Right renal pelvis (tissue), 4 donors: ENCODE measurements around the gene TSACC. TPM values are rescaled to one million over a fixed set of nuclear protein-coding genes. Genes with fewer than 3 reads are reported as not detected.

Experiments used
- DNase-seq, 4 donors: peaks; one replicate each; pipeline ENCODE4 v3.0.0-alpha.2; 2013; ENCODE audit warnings: low read depth in 4 of 4, low spot score in 3 of 4, missing footprints in 1 of 4
- polyA plus RNA-seq, 4 donors: library from polyadenylated mRNA; unstranded; fragments of 120-200 nt; gene quantifications; one replicate each; pipeline ENCODE4 v1.2.1, GENCODE V29; 2013; ENCODE audit not compliant: insufficient read length in 4 of 4

The TSACC gene
- polyA plus RNA-seq, 4 donors, result 0.62 to 1.7 (median 0.94) TPM

DNA sequence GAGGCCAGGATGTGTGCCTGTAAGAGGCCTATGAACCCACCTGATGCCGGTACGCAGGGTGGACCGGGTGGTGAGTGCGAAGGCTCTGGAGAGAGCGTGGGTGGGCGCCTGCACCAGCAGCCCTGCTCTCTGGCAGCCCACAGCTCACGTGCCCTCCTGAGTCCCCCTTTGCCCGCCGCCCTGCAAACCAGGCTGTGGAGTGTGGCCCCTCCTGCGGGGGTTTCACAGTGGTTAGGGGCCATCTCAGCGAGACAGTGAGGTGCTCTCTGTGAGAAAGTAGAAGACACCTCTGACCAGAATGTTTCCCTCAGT lies 53.0 kb downstream of the TSACC start:
- DNase-seq, result no peak

DNA sequence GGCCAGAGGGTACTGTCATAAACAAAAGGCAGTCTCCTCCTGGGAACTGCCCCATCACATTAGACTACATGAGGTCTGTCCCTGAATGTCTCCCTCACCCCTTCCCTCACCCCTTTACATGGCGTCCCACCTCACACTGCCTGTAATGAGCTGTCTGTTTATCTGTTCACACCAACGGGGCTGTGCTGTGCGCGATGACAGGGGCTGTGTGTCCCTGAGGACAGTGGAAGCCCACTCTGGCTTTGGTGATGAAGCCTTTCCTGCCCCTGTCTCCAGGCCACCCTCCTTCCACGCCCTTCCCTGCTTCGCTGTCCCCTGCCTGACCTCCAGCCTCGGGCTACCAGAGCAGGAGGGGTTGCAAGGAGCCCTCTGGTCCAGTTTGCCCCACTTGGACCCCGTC lies 53.4 kb downstream of the TSACC start:
- DNase-seq, result no peak

DNA sequence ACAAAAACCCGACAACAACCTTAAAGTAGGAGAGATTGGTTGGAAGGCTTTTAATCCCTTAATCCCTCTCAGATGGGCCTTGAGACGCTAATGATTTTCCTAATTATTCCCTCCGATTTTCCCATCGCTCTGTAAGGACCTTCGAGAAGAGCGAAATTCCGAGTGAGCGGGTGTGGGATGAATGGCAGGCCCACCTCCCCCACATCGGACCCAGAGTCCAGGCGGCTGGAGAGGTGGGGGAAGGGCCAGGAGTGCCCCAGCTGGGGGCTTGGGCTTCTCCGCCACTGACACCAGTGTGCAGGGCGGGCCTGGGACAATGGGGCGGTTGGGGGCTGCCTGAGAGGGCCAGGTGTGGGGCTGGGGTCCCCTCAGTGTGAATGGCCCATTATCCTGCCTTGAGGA lies 54.1 kb downstream of the TSACC start:
- DNase-seq, result no peak

DNA sequence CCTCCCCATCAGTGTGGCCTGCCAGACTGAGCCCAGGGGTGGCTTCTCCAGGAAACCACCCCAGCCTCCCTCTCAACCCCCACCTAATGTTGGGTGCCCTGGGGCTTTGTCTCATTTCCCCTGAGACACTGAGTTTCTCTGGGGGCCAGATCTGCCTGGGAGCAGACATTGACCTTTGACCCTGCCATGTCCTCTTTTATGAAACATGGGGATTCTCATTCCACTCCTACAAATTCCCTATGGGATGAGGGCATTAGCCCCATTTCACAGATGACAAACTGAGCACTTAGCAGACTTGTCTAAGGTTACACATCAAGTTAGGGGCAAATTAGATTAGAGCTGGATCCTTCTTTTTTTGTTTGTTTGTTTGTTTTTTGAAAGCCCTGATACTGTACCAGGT lies 54.8 kb downstream of the TSACC start:
- no peak for DNase-seq

DNA sequence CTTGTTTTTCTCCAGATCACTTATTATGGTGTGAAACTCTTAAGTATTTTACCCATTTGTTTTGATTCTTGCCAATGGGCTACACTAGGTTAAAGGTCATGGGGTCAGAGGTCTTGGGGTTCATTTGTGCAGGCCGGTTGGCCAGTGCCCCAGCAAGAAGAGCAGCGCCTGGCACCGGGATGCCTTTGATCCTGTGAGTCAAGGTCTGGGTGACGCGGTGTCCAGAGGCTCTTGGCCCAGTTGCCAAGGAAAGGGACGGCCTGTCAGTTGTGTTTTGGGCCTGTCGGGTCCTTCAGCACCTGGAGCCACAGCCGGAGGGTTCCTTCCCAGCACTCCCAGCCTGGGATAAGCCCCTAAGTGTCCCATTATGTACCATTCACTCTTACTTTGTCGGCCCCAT lies 55.8 kb downstream of the TSACC start:
- DNase-seq, result no peak

DNA sequence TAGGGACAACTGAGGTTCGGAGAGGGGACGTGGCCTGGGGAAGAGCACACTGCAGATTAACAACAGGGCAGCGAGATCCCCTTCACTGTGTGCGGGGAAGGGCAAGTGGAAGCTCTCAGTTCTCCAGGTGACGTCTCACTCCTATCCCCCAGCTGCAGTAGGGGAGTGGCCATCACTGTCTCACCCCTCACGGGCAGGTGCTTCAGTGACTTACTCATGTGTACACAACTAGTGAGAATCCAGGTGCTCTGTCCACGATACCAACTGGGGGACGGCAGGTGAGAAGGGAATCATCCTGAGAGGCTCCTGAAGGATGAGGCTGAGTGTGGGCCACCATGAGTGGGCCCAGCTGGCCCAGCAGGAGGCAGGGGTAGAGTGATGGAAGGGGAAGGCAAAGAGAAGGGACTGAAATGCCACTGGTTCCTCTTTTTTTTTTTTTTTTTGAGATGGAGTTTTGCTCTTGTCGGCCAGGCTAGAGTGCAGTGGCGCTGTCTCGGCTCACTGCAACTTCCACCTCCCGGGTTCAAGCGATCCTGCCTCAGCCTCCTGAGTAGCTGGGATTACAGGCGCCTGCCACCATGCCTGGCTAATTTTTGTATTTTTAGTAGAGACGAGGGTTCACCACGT lies 56.6 kb downstream of the TSACC start:
- no peak for DNase-seq

Other genes starting within 250 kb of the TSACC start
- gene LMNA, start 223.8 kb upstream of the TSACC start, polyA plus RNA-seq, result 100 to 1,000 TPM in 1 of 4 donors, 10 to 100 TPM in 3; 78.9 to 123 (median 90.4) TPM
- 10 to 100 TPM; 18.2 to 27.1 (median 21.5) TPM for gene SEMA4A, start 184.9 kb upstream of the TSACC start, polyA plus RNA-seq
- 10 to 100 TPM; 26.9 to 32.7 (median 30.7) TPM for gene SLC25A44, start 144.4 kb upstream of the TSACC start, polyA plus RNA-seq
- 10 to 100 TPM; 85.7 to 87.8 (median 86.9) TPM for gene PMF1, start 125.5 kb upstream of the TSACC start, polyA plus RNA-seq
- 1 to 10 TPM; 1.5 to 3.7 (median 2.3) TPM for gene BGLAP, start 96.3 kb upstream of the TSACC start, polyA plus RNA-seq
- 1 to 10 TPM; 2.5 to 5.0 (median 3.8) TPM for gene PAQR6, start 90.5 kb upstream of the TSACC start, polyA plus RNA-seq
- gene SMG5, start 55.7 kb upstream of the TSACC start, polyA plus RNA-seq, result 10 to 100 TPM; 60.8 to 64.6 (median 62.6) TPM
- gene TMEM79, start 54.2 kb upstream of the TSACC start, polyA plus RNA-seq, result 1 to 10 TPM; 4.8 to 7.5 (median 6.3) TPM
- gene GLMP, start 42.8 kb upstream of the TSACC start, polyA plus RNA-seq, result 10 to 100 TPM; 57.3 to 70.0 (median 63.4) TPM
- gene VHLL, start 39.2 kb upstream of the TSACC start, polyA plus RNA-seq, result under 1 TPM in 1 of 4 donors, not detected in 3; 0.24 TPM
- 100 to 1,000 TPM; 313 to 349 (median 342) TPM for gene CCT3, start 234 bp upstream of the TSACC start, polyA plus RNA-seq
- 10 to 100 TPM; 11.7 to 17.3 (median 13.4) TPM for gene RHBG, start 30.7 kb downstream of the TSACC start, polyA plus RNA-seq
- 10 to 100 TPM; 23.3 to 24.8 (median 24.3) TPM for gene MEF2D, start 162.2 kb downstream of the TSACC start, polyA plus RNA-seq
- gene IQGAP3, start 234.0 kb downstream of the TSACC start, polyA plus RNA-seq, result 10 to 100 TPM; 11.2 to 13.2 (median 12.3) TPM
- 1 to 10 TPM in 2 of 4 donors, under 1 TPM in 2; 0.86 to 1.3 (median 1.0) TPM for gene TTC24, start 241.2 kb downstream of the TSACC start, polyA plus RNA-seq